ENCODE data around the gene IRX5. TPM values are rescaled to one million over a fixed set of nuclear protein-coding genes. Genes with fewer than 3 reads are reported as not detected.

Gene IRX5
- total RNA-seq (10 to 100 TPM in 1 of 5 donors, 1 to 10 TPM in 2, under 1 TPM in 1, not detected in 1; 0.89 to 15.2 (median 4.8) TPM), polyA plus RNA-seq (1 to 10 TPM in 2 of 3 donors, under 1 TPM in 1; 0.75 to 9.9 (median 3.5) TPM)
- long read RNA-seq, donor 1 = 0 reads
- long read RNA-seq, donor 2 = 0 reads
- long read RNA-seq, donor 3 = 0 reads
- long read RNA-seq, donor 4 = 0 reads
- long read RNA-seq, donor 5 = 0 reads
- long read RNA-seq, donor 6 = 0 reads
- long read RNA-seq, donor 7 = 0 reads
- long read RNA-seq, donor 8 = 0 reads
- long read RNA-seq, donor 9, partial matches to known transcripts = 0 of 1 reads
- long read RNA-seq, donor 9, other reads (novel, unspliced or antisense) = 0 of 1 reads
- long read RNA-seq, donor 10 = 0 reads

GRCh38 chr16:54930005-54930868 is at the start of gene IRX5:
Gene IRX5, plus strand, starts transcription at chr16:54930865. Its CDS starts 334 bp downstream, at chr16:54931199.
- no peak for TF ChIP-seq EP300 (IDR thresholded peaks at IDR 0.05)
- TF ChIP-seq POLR2AphosphoS5 (IDR thresholded peaks at IDR 0.05) = peak in 2 of 3 donors; percentile 84 to 94
- TF ChIP-seq, protein P1, sequence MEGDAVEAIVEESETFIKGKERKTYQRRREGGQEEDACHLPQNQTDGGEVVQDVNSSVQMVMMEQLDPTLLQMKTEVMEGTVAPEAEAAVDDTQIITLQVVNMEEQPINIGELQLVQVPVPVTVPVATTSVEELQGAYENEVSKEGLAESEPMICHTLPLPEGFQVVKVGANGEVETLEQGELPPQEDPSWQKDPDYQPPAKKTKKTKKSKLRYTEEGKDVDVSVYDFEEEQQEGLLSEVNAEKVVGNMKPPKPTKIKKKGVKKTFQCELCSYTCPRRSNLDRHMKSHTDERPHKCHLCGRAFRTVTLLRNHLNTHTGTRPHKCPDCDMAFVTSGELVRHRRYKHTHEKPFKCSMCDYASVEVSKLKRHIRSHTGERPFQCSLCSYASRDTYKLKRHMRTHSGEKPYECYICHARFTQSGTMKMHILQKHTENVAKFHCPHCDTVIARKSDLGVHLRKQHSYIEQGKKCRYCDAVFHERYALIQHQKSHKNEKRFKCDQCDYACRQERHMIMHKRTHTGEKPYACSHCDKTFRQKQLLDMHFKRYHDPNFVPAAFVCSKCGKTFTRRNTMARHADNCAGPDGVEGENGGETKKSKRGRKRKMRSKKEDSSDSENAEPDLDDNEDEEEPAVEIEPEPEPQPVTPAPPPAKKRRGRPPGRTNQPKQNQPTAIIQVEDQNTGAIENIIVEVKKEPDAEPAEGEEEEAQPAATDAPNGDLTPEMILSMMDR (IDR thresholded peaks at IDR 0.05) = peak in 2 of 7 experiments; percentile 25 to 38
- TF ChIP-seq POLR2A (IDR thresholded peaks at IDR 0.05) = peak in 2 of 4 donors; percentile 36 to 65
- H3K27ac ChIP-seq = peak within 1 kb of the TSS; percentile 90 to 98 (median 95)
- DNase-seq = peak; percentile 92 to 95
- peaks cover 18 to 75% (median 46%) of the 10 kb centered on the region in 4 donors for H3K4me1 ChIP-seq
- H3K27me3 ChIP-seq = peaks cover 21 to 100% (median 65%) of the 10 kb centered on the region in 3 donors
- intact Hi-C loops (cut with DNase I; ENCODE audit: low total_unique reads) = loop anchor here (10.0 kb wide), 1 partner anchor 645 kb away; the partner anchor contains the start of gene IRX3
- H3K9me3 ChIP-seq = no peaks in the 10 kb centered on the region
- WGBS, 5 donors = 1 to 2% (median 1%) methylated on average over 48 to 71 of the region's 71 CpGs
- H3K36me3 ChIP-seq = no peaks in the 10 kb centered on the region
- peak within 1 kb of the TSS; percentile 61 to 73 (median 70) for H3K4me3 ChIP-seq

DNA sequence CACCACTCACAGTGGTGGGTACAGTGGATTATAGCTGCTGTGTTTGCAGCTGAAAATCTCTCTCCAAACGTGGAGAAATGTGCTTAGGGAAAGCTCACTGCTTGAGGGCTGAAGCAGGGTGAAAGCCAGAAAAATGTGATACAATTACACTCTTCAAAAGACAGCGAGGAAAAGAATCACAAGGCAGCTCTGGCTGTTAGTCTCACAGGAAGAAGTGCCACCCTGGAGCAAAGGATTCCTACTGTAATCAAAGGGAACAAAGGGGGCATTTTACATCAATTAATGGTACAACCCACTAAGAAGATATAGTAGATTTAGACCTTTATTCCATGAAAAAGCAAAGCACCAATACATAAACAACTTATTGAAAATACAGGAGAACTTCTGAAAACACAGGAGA is 48.1 kb upstream of the IRX5 start:
- Histone ChIP-seq H3K4me1 (no peaks in the 10 kb centered on the region), H3K9me3 (peaks cover 3 to 28% (median 17%) of the 10 kb centered on the region in 4 donors), H3K27ac (no peak overlapping the region), H3K4me3 (no peak overlapping the region), H3K36me3 (no peaks in the 10 kb centered on the region), H3K27me3 (no peaks in the 10 kb centered on the region)
- WGBS, 5 donors = 45 to 54% (median 50%) methylated on average over 2 of the region's 2 CpGs
- no peak for DNase-seq
- intact Hi-C loops (cut with DNase I; ENCODE audit: low total_unique reads) = no loop called here
- TF ChIP-seq POLR2A (IDR thresholded peaks at IDR 0.05) = no peak
- no peak for TF ChIP-seq POLR2AphosphoS5 (IDR thresholded peaks at IDR 0.05)
- TF ChIP-seq, protein P1 (IDR thresholded peaks at IDR 0.05) = no peak
- no peak for TF ChIP-seq EP300 (IDR thresholded peaks at IDR 0.05)

GRCh38 chr16:54883358-54883757 is 47.3 kb upstream of the IRX5 start:
- TF ChIP-seq POLR2AphosphoS5 (IDR thresholded peaks at IDR 0.05) = no peak
- no peak for TF ChIP-seq POLR2A (IDR thresholded peaks at IDR 0.05)
- no peak for TF ChIP-seq EP300 (IDR thresholded peaks at IDR 0.05)
- TF ChIP-seq, protein P1 (IDR thresholded peaks at IDR 0.05) = no peak
- no peak overlapping the region for H3K27ac ChIP-seq
- H3K36me3 ChIP-seq = no peaks in the 10 kb centered on the region
- intact Hi-C loops (cut with DNase I; ENCODE audit: low total_unique reads) = no loop called here
- DNase-seq = no peak
- no peak overlapping the region for H3K4me3 ChIP-seq
- H3K27me3 ChIP-seq = no peaks in the 10 kb centered on the region
- 85 to 94% (median 90%) methylated on average over 1 of the region's 1 CpG for WGBS, 5 donors
- H3K4me1 ChIP-seq = no peaks in the 10 kb centered on the region
- peaks cover 3 to 28% (median 17%) of the 10 kb centered on the region in 4 donors for H3K9me3 ChIP-seq

GRCh38 chr16:54886078-54886477 is 44.6 kb upstream of the IRX5 start:
- Histone ChIP-seq H3K27me3 (no peaks in the 10 kb centered on the region), H3K4me1 (no peaks in the 10 kb centered on the region), H3K9me3 (peaks cover 3 to 22% (median 13%) of the 10 kb centered on the region in 4 donors), H3K4me3 (no peak overlapping the region), H3K27ac (no peak overlapping the region), H3K36me3 (no peaks in the 10 kb centered on the region)
- 63 to 85% (median 76%) methylated on average over 2 of the region's 2 CpGs for WGBS, 5 donors
- TF ChIP-seq POLR2AphosphoS5 (IDR thresholded peaks at IDR 0.05) (no peak), POLR2A (IDR thresholded peaks at IDR 0.05) (no peak), EP300 (IDR thresholded peaks at IDR 0.05) (no peak)
- TF ChIP-seq, protein P1 (IDR thresholded peaks at IDR 0.05) = no peak
- intact Hi-C loops (cut with DNase I; ENCODE audit: low total_unique reads) = no loop called here
- DNase-seq = no peak

Data from stomach (tissue), 19 donors.